Measurements from ENCODE around the gene TLL2.

The TLL2 gene

GRCh38 chr10:96322275-96322674 is 191.5 kb downstream of the TLL2 start:
- H3K36me3 ChIP-seq (ENCODE audit: control insufficient read depth, insufficient read depth, low read length) = no peaks in the 10 kb centered on the region
- no peaks in the 10 kb centered on the region for H3K4me1 ChIP-seq (ENCODE audit: control insufficient read depth, insufficient read depth, low read length)
- peaks cover 1% of the 10 kb centered on the region for H3K27me3 ChIP-seq (ENCODE audit: control insufficient read depth, insufficient read depth, low read length)
- no peaks in the 10 kb centered on the region for H3K9me3 ChIP-seq (ENCODE audit: control insufficient read depth, insufficient read depth, low read length)
- H3K9ac ChIP-seq (ENCODE audit: low read depth, low read length) = no peak overlapping the region
- no peak overlapping the region for H3K4me3 ChIP-seq (ENCODE audit: low read depth, low read length)

DNA sequence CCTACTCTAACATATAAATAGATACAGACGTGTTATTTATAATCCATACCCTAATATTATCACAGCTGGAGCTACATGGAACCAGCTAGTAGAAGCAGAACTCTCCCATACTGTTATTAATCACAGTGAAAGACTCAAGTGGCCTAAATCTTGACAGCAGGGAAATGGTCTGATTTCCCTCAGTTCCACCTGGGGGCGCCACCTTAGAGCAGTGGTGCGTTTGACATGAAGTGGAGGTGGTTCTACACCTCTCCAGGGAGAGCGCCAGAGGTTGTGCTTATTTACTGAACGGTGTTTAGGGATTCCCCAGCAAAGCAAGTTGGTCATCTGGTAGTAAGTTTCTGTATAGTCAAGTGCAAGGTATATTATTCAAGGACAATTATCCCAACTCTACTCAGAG is 191.9 kb downstream of the TLL2 start:
- Histone ChIP-seq H3K4me3 (ENCODE audit: low read depth, low read length) (no peak overlapping the region), H3K36me3 (ENCODE audit: control insufficient read depth, insufficient read depth, low read length) (no peaks in the 10 kb centered on the region), H3K27me3 (ENCODE audit: control insufficient read depth, insufficient read depth, low read length) (no peaks in the 10 kb centered on the region), H3K9ac (ENCODE audit: low read depth, low read length) (no peak overlapping the region), H3K9me3 (ENCODE audit: control insufficient read depth, insufficient read depth, low read length) (no peaks in the 10 kb centered on the region), H3K4me1 (ENCODE audit: control insufficient read depth, insufficient read depth, low read length) (no peaks in the 10 kb centered on the region)

DNA sequence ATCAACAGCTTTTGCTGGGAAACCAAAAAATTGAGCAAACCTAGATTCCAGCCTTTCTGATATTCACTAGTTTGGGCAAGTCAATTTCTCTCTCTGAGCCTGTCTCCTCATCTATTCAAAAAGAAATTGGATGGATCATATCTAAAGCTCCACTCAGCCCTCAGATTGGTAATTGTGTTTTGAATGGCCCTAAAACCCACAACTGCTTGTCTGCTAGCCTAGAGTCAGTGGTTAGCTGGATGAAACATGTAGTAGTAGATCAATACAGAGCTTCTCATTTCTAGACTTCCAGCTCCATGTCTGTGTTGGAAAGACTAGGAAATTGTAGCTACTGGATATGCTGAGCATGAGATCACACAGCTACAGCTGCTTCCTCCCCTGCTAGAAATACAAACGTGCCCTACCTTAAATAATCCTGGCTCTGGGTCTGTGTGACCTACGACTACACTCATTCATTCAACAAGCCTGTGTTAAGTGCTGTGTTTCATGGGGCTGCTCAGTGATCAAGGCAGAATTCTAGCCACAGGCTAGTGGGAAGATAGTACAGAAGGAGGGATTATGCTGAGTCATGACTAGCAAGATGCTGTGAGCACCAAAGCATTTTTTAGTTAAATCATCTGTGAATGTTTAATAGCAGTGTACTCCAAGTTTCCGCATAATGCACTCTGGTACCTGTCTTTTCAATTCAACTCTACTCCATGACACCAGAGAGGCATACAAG is 193.8 kb downstream of the TLL2 start:
- Histone ChIP-seq H3K9me3 (ENCODE audit: control insufficient read depth, insufficient read depth, low read length) (no peaks in the 10 kb centered on the region), H3K4me1 (ENCODE audit: control insufficient read depth, insufficient read depth, low read length) (no peaks in the 10 kb centered on the region), H3K27me3 (ENCODE audit: control insufficient read depth, insufficient read depth, low read length) (no peaks in the 10 kb centered on the region), H3K36me3 (ENCODE audit: control insufficient read depth, insufficient read depth, low read length) (no peaks in the 10 kb centered on the region), H3K4me3 (ENCODE audit: low read depth, low read length) (no peak overlapping the region), H3K9ac (ENCODE audit: low read depth, low read length) (no peak overlapping the region)

DNA sequence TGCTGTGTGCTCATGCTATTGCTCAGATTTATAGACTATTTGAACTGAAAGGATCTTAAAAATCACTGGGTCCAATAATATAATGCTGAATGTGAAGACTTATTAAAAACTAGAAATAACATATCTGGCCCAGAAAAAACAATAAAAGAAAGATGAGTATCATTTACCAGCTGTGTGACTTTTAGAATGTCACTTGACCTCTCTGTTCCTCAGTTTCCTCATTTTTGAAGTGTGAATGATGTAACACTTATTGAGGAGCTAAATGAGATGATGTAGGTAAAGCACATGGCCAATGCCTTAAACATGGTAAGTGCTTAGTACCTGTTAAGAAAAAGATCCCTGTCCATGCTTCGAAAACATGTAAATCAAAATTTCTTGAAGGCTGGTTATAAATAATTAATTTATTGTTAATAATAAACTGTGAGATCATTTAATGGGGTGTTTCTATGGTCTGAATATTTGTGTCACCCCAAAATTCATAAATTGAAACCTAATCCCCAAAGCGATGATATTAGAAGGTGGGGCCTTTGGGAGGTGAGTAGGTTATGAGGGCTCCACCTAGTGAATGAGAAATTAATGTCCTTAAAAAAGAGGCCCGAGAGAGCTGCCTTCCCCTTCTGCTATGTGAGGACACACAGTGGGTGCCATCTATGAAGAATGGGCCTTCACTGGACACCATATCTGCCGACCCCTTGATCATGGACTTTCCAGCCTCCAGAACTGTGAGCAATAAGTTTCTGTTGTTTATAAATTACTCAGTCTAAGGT is 196.5 kb downstream of the TLL2 start:
- Histone ChIP-seq H3K9me3 (ENCODE audit: control insufficient read depth, insufficient read depth, low read length) (no peaks in the 10 kb centered on the region), H3K4me1 (ENCODE audit: control insufficient read depth, insufficient read depth, low read length) (no peaks in the 10 kb centered on the region), H3K27me3 (ENCODE audit: control insufficient read depth, insufficient read depth, low read length) (no peaks in the 10 kb centered on the region), H3K4me3 (ENCODE audit: low read depth, low read length) (no peak overlapping the region), H3K9ac (ENCODE audit: low read depth, low read length) (no peak overlapping the region), H3K36me3 (ENCODE audit: control insufficient read depth, insufficient read depth, low read length) (no peaks in the 10 kb centered on the region)

Data from iPS-15b (cell line).